Measurements from ENCODE around the gene COLEC12.

The COLEC12 gene

DNA sequence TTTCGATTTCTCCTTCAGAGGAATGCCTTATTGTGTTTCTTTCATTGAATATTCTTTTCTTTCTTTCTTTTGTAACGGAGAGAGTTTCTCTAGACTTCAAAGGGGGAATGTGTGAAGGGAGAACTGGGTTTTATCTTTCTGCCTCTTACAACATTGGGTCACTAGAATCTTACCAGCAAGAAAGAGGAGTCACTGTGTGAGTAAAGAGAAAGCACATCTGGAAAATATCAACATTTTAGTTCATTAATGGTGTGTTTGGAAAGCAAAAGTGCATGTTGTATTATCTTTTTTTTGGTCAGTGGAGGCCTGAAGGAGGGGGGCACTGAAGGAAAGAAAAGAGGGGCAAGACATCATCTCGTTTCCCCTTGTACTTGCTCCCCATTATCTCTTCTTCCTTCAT lies 146.0 kb downstream of the COLEC12 start:
- DNase-seq: no peak

GRCh38 chr18:354003-354402 lies 146.5 kb downstream of the COLEC12 start:
- no peak for DNase-seq

- no peak for DNase-seq
Measured at GRCh38 chr18:352438-352837, 148.1 kb downstream of the COLEC12 start.

GRCh38 chr18:350953-351572 lies 149.4 kb downstream of the COLEC12 start:
- DNase-seq: no peak

GRCh38 chr18:346600-346999 lies 153.9 kb downstream of the COLEC12 start:
- no peak for DNase-seq

GRCh38 chr18:341102-341501 lies 159.4 kb downstream of the COLEC12 start:
- DNase-seq: no peak

- no peak for DNase-seq
Measured at GRCh38 chr18:340044-340443, 160.5 kb downstream of the COLEC12 start.

DNA sequence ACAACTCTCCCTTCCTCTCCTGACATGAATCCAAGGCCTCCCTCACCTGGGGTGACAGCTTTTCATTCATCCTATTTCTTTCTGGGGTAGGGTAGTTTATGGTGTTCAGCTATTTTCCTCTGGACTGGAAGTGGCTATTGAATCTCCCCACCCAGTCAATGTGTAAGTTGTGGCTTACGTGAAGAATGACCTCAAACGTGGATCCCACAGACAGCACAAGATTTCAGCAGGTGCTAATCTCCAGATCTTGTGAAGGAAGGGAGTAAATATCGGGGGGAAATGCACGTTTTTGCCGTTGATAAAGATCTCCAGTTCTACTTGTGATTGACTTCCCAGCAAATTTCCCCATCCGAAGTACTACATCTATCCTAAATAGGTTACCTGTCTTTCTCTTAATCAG lies 161.3 kb downstream of the COLEC12 start:
- DNase-seq: no peak

DNA sequence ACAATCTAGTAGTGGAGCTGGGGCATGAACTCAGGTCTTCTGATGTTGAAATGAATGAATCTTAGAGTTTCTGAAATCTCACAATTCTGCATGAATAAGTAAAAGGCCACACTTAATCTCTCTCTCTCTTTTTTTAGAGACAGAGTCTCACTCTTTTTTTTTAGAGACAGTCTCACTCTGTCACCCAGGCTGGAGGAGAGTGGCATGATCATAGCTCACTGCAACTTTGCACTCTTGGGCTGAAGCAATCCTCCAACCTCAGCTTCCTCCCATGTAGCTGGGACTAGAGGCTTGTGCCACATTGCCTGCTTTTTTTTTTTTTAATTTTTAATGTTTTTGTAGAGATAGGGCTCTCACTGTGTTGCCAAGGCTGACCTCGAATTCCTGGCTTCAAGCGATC lies 163.8 kb downstream of the COLEC12 start:
- no peak for DNase-seq

GRCh38 chr18:335733-336132 lies 164.8 kb downstream of the COLEC12 start:
- no peak for DNase-seq

DNA sequence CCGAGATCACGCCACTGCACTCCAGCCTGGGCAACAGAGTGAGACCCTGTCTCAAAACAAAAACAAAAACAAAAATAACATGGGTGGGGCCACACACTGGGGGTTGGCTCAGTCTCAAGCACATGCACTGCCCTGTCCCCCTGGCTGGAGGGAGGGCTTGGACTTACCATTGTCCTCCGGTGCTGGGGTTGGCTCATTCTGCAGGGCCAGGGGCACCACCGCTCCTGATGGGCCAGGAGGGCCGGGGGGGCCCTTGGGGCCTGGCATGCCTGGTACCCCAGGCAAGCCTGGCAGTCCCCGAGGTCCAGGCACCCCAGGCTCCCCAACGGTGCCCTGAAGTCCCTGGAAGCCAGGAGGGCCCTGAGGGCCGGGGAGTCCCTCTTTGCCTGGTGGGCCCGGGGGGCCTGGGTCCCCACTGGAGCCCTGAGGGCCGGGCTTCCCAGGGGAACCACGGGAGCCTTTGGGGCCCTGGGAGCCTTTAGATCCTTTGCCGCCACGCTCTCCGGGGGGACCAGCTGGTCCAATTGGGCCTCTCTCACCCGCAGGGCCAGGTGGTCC lies 165.8 kb downstream of the COLEC12 start:
- no peak for DNase-seq

- DNase-seq: no peak
Measured at GRCh38 chr18:332721-333510, 167.6 kb downstream of the COLEC12 start.

GRCh38 chr18:332007-332406 lies 168.5 kb downstream of the COLEC12 start:
- no peak for DNase-seq

DNA sequence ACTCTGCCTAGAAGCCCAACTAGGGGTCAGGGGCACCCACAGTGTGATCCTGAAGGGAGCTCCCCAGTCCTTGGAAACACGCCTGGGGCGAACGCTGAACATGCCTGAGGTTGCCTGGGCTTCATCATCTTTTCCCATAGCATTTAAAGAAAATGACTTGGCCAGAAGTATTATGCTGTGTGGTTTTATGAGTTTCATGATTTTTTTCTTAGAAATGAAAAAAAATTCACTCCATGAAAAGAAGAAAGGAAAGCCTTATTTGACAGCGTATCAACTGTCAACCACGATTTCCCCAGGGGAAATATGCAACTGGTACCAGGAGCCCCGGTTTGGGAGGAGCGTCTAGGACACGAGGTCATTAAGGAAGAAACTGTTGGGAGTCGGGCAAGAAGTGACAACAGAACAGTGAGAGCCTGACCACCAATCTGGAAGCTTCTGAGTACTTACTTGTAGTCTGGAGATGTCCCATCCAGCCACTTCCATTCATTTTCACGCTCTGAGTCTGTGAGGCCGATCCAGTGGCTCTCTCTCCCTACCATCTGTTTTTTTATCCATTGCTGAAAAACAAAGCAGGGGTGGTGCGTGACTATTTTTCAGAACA lies 169.2 kb downstream of the COLEC12 start:
- no peak for DNase-seq

GRCh38 chr18:328928-329327 lies 171.6 kb downstream of the COLEC12 start:
- no peak for DNase-seq

DNA sequence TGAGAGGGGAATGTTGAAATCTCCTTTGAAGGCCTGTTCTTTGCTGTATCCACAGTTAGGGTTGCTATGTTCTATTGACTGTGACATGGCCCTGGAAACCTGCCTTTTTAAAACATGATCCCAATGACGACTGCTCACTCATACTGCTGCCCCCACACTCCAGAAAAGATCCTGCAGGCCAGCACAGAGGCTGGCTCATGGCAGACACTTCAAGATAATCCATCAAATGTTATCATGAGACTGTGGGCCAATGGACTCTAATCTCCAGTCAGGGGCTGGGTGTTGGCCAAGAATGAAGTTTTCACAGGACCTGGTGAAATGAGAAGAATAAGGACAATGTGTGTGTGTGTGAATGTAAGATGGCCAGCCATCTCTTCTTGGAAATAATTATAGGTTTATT lies 173.7 kb downstream of the COLEC12 start:
- no peak for DNase-seq

DNA sequence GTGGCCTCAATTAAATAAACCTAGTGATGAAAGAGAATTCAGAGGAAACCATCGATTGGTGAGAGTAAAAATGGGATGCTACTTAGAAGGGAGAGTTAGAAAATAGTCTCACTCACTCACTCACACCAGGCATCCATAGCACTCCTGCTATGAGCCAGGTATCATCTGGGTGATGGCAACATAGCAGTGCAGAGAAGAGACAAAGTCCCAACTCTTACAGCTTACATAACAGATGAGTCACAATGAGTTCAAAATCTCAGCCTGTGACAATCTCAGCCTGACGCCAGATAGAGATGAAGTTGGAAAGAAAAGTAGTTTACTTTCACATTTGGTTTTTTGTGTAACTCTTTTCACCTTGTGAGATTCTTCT lies 177.3 kb downstream of the COLEC12 start:
- no peak for DNase-seq

GRCh38 chr18:321865-322467 lies 178.5 kb downstream of the COLEC12 start:
- DNase-seq: no peak

GRCh38 chr18:320155-320554 lies 180.3 kb downstream of the COLEC12 start:
- DNase-seq: no peak

DNA sequence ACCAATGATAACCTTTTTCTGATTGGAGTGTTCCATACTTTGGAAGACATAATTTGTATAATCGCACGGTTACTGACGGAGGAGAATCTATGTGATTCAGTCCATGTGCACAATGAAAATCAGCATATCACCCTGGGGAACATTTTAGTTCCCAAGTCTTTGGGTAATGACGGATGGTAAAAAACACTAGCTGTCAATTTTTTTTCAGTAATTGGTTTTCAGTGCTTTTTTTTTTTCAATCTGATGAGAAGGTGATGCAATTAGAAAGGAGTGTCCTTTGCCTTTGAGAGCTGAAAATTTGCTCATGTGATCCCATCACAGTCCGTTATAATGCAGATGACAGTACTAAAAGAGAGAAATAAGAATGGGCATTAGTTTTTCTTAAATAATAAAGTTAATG lies 180.8 kb downstream of the COLEC12 start:
- DNase-seq: no peak

- DNase-seq: no peak
Measured at GRCh38 chr18:318791-319291, 181.7 kb downstream of the COLEC12 start.

GRCh38 chr18:317618-318017 lies 182.9 kb downstream of the COLEC12 start:
- DNase-seq: no peak

- no peak for DNase-seq
Measured at GRCh38 chr18:316393-316792, 184.1 kb downstream of the COLEC12 start.
